HG03103 (cell line): ENCODE results near the gene MYOZ1.
"Not testable (repeated sequence)": the region's sequence is repeated elsewhere in the genome, so short reads cannot be mapped to it uniquely, and the experiment has no call there.

Source experiments
- ATAC-seq: cut with Tn5 transposase; IDR thresholded peaks from one replicate; pipeline ENCODE4 v1.9.1; 2021; ENCODE audit warnings: low read depth; ENCODE audit not compliant: unreplicated experiment

The MYOZ1 gene, protein sequence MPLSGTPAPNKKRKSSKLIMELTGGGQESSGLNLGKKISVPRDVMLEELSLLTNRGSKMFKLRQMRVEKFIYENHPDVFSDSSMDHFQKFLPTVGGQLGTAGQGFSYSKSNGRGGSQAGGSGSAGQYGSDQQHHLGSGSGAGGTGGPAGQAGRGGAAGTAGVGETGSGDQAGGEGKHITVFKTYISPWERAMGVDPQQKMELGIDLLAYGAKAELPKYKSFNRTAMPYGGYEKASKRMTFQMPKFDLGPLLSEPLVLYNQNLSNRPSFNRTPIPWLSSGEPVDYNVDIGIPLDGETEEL

DNA sequence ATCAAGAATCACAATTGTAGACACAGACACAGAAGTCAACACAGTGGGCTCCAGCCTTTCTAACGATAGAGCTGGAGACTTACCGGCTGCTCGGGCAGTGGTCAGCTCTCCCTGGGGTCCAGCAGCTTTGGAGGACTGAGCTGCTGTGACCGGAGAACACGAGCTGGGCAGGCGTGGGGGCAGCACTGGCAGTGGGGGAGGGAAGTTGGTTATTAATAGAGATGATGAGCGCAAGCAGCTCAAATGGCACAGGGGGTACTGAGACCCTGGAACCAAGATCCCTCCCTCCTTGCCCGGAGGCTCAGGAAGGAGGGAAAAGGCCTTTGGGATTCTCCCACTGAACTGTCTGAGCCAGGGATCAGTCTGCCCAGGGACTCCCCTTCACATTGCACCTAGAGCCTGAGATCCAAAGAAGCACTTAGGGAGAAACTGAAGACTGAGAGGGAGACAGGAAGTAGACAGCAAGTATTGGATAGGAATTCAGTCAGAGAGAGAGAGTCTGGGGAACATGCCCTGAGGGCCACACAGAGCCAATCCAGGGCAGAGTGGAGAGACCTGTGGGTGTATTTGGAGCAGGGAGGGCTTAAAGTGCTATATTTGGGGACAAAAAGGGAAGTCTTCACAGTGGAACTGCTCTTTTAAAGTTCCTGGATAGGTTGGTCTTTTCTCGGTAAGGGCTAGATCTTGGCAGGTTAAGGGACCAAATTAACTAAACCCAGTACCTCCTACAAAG is at the start of gene MYOZ1:
TSS of gene MYOZ1 (minus strand) at position 147 of the 733 bp plus-strand sequence. CDS start 1,457 bp downstream, outside the sequence.
- ATAC-seq, result no peak

DNA sequence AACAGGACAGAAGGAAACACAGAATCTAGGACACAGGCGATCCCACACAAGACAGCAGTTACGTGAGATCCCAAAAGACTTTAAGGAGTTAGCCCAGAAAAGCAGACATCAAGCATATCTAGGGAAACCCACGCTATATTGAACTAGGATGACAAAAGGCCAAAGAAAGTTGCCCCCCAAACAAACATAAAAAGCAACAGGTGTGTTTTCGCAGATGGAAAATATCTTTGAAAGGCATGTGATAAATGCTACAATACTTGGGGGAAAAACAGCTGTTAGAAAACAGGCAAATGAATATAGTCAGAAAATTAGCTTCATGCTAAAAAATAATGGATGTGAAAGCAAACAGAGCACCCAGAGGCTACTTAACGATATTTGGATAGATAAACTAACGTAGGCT is 49.5 kb upstream of the MYOZ1 start:
- not testable (repeated sequence) for ATAC-seq

DNA sequence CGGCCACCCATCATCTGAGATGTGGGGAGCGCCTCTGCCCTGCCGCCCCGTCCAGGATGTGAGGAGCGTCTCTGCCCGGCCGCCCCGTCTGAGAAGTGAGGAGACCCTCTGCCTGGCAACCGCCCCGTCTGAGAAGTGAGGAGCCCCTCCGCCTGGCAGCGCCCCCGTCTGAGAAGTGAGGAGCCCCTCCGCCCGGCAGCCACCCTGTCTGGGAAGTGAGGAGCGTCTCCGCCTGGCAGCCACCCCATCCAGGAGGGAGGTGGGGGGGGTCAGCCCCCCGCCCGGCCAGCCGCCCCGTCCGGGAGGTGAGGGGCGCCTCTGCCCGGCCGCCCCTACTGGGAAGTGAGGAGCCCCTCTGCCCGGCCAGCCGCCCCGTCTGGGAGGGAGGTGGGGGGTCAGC is 48.3 kb upstream of the MYOZ1 start:
- not testable (repeated sequence) for ATAC-seq

DNA sequence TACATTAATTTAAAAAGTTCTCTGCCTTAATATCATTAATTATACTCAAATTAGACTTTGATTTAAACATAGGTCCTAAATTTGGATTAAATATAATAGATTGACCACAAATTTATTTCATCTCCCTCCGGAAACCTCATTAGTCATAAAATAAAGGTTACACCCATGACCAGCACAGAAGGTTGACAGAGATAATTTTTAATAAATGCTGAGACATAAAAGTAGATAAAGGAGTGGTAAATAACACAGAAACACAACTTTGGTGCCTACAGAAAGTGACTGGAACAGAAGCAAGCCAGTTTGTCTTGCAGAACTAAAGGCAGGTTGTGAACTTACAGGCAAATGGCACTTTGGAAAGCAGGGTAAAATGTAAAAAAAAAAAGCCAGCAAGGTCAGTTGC is 46.4 kb upstream of the MYOZ1 start:
- ATAC-seq, result not testable (repeated sequence)

DNA sequence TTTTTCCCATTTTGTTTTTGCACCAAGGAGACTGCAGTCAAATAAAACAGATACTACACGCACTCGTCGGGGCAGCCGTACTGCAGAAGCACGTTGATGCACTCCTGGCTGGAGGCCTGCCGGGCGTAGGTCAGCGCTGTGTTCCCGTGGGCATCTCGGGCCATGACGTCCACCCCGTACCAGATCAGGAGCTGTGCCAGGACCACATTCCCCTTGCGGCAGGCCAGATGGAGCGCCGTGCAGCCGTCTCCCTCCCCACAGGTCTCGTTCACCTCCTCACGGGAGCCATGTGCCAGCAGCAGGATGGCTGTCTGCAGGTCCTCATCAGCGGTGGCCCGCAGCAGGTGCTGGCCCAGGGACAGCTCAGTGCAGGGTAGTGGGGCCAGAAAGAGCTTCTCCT is 33.3 kb upstream of the MYOZ1 start:
- not testable (repeated sequence) for ATAC-seq

DNA sequence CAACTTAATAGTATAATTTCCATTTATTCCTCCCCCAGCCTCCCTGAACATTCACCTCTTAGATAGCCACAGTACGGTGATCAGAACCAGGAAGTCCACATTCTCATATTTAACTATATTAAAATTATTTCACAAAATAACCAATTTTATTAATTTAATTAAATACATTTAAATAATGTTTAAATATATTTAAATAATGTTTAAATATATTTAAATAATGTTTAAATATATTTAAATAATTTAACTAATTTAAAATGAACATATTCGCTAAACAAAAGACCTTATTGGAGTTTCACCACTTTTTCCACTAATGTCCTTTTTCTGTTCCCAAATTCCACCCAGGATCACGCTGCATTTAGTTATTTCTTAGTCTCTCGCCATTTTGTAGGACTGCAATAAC is 27.1 kb upstream of the MYOZ1 start:
- ATAC-seq, result not testable (repeated sequence)

- ATAC-seq, result not testable (repeated sequence)
Measured at GRCh38 chr10:73666153-73666809, 25.0 kb upstream of the MYOZ1 start.

GRCh38 chr10:73665581-73665980 is 24.3 kb upstream of the MYOZ1 start:
- not testable (repeated sequence) for ATAC-seq

DNA sequence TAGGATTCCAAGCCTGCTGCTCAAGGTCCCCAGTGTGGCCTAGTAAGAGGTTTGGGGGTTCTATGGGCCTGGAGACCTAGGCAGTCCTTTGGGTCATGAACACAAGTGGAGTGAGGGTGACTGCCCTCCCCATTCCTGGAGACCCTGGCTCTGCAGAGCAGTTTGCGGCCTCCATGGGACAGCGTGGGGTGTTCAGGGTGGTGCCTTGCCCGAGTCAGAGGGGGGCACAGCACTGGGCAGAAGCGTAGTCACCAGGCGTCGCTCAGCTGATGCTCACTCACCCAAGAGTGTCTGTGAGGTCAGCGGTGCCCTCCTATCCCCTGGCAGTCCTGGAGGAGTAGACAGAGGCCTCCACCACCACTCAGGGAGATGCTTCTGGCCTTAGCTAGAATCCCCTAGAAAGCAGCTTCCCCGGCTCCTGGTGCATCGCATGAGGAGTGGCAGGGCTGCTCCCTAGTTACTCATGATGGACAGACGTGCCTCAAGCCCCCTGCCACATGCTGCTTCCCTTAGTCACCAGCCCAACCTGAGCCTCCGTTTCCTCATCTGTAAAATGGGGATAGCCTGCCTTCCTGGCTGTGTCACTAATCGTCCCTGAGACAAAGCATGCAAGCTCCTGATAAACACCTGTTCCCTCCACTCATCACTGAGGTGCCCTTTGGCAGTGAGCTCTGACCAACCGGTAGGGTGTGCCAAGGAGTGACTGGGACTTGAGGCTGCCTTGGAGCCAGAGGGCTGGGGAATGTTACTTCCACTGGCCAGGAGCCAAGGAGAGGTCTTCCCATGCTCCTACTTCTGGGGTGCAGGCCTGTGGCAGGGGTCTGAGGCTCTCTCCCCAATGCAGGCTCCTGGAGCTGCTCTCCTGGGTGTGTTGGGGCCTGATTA is 23.1 kb upstream of the MYOZ1 start:
- ATAC-seq, result not testable (repeated sequence)

GRCh38 chr10:73663621-73664020 is 22.3 kb upstream of the MYOZ1 start:
- not testable (repeated sequence) for ATAC-seq

- ATAC-seq, result not testable (repeated sequence)
Measured at GRCh38 chr10:73662705-73663104, 21.4 kb upstream of the MYOZ1 start.

GRCh38 chr10:73655990-73656298 is 14.7 kb upstream of the MYOZ1 start, which contains the start of gene SYNPO2L:
SYNPO2L (minus strand) TSS chr10:73656029; CDS start chr10:73655922, 107 bp downstream.
- ATAC-seq, result no peak

- no peak for ATAC-seq
Measured at GRCh38 chr10:73655257-73655989, 14.1 kb upstream of the MYOZ1 start.

GRCh38 chr10:73653701-73654100 is 12.4 kb upstream of the MYOZ1 start:
- no peak for ATAC-seq

GRCh38 chr10:73653195-73653594 is 11.9 kb upstream of the MYOZ1 start:
- no peak for ATAC-seq

DNA sequence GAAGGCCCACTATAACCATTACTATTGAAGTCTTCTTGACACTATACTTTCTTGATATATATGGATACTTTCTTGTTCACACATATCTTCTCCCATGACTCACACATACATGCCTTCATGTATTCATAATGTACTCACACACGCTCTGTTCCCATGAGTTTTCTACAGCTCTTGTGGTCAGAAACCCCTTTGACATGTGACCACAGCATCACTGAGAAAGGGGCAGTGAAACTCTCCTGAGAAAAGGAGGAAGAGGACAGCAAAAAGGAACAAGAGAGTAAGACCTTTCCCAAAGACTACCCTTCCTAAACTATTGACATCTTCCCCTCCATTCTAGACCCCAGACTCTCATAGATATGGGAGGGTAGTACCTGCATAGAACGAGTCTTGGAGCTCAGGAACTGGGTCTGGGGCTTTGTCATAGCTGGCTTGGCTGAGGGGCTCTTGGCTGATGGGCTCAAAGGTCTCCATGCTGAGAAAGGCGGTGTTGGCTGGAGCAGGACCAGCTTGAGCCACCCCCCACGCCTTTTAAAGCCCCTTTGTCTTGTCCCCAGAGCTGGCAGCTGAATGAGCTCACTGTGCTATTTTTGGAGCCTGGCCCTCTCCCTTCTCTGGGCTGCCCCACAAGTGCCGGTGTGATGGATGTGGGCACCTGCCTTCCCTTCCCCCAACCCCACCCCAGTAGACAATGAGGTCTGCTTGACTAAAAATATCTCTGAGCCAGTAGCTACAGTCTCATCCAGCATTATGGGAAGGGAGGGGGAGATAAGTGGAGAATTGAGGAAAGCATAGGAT is 9.5 kb upstream of the MYOZ1 start:
- ATAC-seq, result no peak

DNA sequence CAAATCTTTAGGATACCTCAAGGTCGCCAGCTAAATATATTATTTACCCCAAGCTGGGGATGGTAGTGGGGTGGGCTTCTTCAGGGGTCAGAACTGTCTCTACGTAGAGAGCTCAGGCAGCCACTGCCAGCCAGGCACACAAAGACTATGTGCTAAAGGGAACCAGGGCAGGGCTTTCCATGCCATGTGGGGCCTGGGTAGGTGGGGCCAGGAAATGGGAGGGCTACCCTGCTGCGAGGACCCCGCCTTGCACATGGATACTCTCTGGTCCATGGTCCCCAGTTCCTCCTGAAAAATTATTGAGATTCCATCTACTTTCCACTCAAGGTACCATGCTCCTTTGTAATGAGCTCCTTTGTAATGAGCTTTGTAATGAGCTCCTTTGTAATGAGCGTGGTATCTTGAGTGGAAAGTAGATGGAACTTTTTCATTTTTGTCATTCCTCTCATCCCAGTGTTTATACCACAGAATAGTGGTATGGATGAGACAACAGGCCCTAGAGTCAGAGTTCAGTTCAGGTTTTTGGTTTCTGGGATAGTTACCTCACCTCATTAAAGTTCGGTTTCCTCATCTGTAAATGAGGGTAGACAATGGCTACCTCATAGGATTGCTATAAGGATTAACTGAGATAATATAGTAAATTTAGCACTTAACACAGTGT is 8.7 kb upstream of the MYOZ1 start:
- no peak for ATAC-seq

GRCh38 chr10:73648975-73649829 is 7.9 kb upstream of the MYOZ1 start:
- ATAC-seq, result no peak
